Keratinocyte (primary cell): ENCODE data around the gene CIAO1.

Source experiments
- EZH2 ChIP-seq: IDR thresholded peaks from one replicate; pipeline ENCODE4 v1.6.1; 2012; ENCODE audit warnings: inconsistent platforms, mild to moderate bottlenecking, low read length, moderate library complexity
- TF ChIP-seq, protein P1 (sequence below), 3 experiments: IDR thresholded peaks in 1 of 3; conservative IDR thresholded peaks in 1 of 3; optimal IDR thresholded peaks in 1 of 3; 2 replicates in 2 of 3; 3 replicates in 1 of 3; pipeline versions ENCODE3 to v1.5.1; 2011; ENCODE audit warnings: low read length in 3 of 3, mild to moderate bottlenecking in 3 of 3, moderate library complexity in 2 of 3, control low read depth in 1 of 3, inconsistent platforms in 1 of 3; ENCODE audit not compliant: insufficient read depth in 2 of 3; ENCODE audit errors: extremely low read depth in 1 of 3

DNA sequence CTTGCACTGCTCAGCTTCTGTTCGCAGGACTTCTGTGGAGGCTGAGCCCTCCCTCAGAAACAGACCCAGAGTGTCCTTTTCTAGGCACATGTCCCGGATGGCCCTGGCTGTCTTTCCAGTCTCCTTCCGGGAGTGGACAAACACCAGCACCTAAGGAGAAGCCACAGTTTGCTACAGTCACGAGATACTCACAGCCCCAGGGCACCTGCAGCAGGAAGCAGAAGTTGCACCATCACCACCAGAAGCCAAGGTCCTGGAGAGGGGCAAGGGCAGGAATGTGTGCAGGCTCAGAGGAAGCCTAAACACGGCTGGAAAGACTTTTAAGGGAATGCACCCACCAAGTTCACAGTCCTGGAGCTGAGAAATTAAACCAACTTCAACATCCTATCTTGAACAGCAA lies 25.7 kb downstream of the CIAO1 start:
- TF ChIP-seq, protein P1, sequence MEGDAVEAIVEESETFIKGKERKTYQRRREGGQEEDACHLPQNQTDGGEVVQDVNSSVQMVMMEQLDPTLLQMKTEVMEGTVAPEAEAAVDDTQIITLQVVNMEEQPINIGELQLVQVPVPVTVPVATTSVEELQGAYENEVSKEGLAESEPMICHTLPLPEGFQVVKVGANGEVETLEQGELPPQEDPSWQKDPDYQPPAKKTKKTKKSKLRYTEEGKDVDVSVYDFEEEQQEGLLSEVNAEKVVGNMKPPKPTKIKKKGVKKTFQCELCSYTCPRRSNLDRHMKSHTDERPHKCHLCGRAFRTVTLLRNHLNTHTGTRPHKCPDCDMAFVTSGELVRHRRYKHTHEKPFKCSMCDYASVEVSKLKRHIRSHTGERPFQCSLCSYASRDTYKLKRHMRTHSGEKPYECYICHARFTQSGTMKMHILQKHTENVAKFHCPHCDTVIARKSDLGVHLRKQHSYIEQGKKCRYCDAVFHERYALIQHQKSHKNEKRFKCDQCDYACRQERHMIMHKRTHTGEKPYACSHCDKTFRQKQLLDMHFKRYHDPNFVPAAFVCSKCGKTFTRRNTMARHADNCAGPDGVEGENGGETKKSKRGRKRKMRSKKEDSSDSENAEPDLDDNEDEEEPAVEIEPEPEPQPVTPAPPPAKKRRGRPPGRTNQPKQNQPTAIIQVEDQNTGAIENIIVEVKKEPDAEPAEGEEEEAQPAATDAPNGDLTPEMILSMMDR (optimal IDR thresholded peaks at IDR 0.05 in 1 of 3, IDR thresholded peaks at IDR 0.05 in 1 of 3, conservative IDR thresholded peaks at IDR 0.05 in 1 of 3; ENCODE audit: extremely low read depth in 1 of 3, insufficient read depth in 2 of 3, low read length in 3 of 3): no peak
- no peak for TF ChIP-seq EZH2
